Measurements from ENCODE around the gene ZC3H13.

DNA sequence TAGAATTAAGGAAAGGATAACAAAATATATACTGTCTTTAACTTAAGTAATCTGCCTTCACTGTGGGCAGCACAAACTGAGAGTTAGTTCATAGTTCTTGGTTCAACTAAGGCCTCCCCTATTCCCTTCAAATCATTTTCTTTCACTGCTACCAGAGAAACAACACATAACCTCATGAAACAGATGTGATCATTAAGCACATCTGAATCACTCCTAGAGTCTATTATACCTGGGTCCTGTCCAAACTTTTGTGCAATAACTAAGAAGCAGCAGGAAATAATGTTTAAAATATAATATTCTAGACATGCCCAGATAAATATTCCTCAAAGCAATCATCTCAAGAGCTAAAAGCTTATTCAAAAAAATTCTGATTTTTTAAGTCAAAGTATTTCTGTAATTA is 62.9 kb downstream of the ZC3H13 start:
- TF ChIP-seq, protein P1, sequence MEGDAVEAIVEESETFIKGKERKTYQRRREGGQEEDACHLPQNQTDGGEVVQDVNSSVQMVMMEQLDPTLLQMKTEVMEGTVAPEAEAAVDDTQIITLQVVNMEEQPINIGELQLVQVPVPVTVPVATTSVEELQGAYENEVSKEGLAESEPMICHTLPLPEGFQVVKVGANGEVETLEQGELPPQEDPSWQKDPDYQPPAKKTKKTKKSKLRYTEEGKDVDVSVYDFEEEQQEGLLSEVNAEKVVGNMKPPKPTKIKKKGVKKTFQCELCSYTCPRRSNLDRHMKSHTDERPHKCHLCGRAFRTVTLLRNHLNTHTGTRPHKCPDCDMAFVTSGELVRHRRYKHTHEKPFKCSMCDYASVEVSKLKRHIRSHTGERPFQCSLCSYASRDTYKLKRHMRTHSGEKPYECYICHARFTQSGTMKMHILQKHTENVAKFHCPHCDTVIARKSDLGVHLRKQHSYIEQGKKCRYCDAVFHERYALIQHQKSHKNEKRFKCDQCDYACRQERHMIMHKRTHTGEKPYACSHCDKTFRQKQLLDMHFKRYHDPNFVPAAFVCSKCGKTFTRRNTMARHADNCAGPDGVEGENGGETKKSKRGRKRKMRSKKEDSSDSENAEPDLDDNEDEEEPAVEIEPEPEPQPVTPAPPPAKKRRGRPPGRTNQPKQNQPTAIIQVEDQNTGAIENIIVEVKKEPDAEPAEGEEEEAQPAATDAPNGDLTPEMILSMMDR (tag by site-specific recombination; IDR thresholded peaks at IDR 0.05) = no peak
- TF ChIP-seq ZNF558 (tag by site-specific recombination; IDR thresholded peaks at IDR 0.05) (no peak), ZNF274 (IDR thresholded peaks at IDR 0.05; ENCODE audit: low read length) (no peak), ZNF274 (tag by site-specific recombination; IDR thresholded peaks at IDR 0.05; ENCODE audit: borderline replicate concordance) (no peak), ZNF23 (tag by site-specific recombination; IDR thresholded peaks at IDR 0.05; ENCODE audit: borderline replicate concordance) (no peak), ZNF426 (tag by site-specific recombination; IDR thresholded peaks at IDR 0.05) (no peak), REST (tag by site-specific recombination; IDR thresholded peaks at IDR 0.05) (no peak)
- TF ChIP-seq, protein P2, sequence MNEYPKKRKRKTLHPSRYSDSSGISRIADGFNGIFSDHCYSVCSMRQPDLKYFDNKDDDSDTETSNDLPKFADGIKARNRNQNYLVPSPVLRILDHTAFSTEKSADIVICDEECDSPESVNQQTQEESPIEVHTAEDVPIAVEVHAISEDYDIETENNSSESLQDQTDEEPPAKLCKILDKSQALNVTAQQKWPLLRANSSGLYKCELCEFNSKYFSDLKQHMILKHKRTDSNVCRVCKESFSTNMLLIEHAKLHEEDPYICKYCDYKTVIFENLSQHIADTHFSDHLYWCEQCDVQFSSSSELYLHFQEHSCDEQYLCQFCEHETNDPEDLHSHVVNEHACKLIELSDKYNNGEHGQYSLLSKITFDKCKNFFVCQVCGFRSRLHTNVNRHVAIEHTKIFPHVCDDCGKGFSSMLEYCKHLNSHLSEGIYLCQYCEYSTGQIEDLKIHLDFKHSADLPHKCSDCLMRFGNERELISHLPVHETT (tag by site-specific recombination; IDR thresholded peaks at IDR 0.05) = no peak
